Kidney capillary endothelial cell (primary cell): ENCODE results near the gene N4BP2.
"Not testable (repeated sequence)": the region's sequence is repeated elsewhere in the genome, so short reads cannot be mapped to it uniquely, and the experiment has no call there.

Source experiments
- DNase-seq: peaks from one replicate; pipeline ENCODE4 v3.0.0-alpha.2; 2018; ENCODE audit warnings: low spot score

Gene N4BP2

GRCh38 chr4:40087799-40088366, 31.2 kb downstream of the N4BP2 start:
- no peak for DNase-seq

GRCh38 chr4:40093400-40093799, 36.8 kb downstream of the N4BP2 start:
- DNase-seq: not testable (repeated sequence)

GRCh38 chr4:40099010-40099409, 42.4 kb downstream of the N4BP2 start:
- no peak for DNase-seq

GRCh38 chr4:40107150-40107549, 50.5 kb downstream of the N4BP2 start:
- not testable (repeated sequence) for DNase-seq

GRCh38 chr4:40112027-40112792, 55.6 kb downstream of the N4BP2 start:
- no peak for DNase-seq

- DNase-seq: no peak
These were observed 57.6 kb downstream of the N4BP2 start for GRCh38 chr4:40114206-40114605.

- no peak for DNase-seq
These were observed 62.2 kb downstream of the N4BP2 start for GRCh38 chr4:40118861-40119260.

GRCh38 chr4:40119344-40119743, 62.7 kb downstream of the N4BP2 start:
- no peak for DNase-seq

- peak; percentile 96 for DNase-seq
These were observed 64.9 kb downstream of the N4BP2 start for GRCh38 chr4:40121515-40121914.

- no peak for DNase-seq
These were observed 66.3 kb downstream of the N4BP2 start for GRCh38 chr4:40122941-40123340.

- no peak for DNase-seq
These were observed 68.0 kb downstream of the N4BP2 start for GRCh38 chr4:40124690-40125089.

- no peak for DNase-seq
These were observed 73.9 kb downstream of the N4BP2 start for GRCh38 chr4:40130401-40131036.

GRCh38 chr4:40132816-40133215, 76.2 kb downstream of the N4BP2 start:
- no peak for DNase-seq

GRCh38 chr4:40134206-40134917, 77.7 kb downstream of the N4BP2 start:
- no peak for DNase-seq

- not testable (repeated sequence) for DNase-seq
These were observed 79.6 kb downstream of the N4BP2 start for GRCh38 chr4:40136202-40136601.

- DNase-seq: no peak
These were observed 83.5 kb downstream of the N4BP2 start for GRCh38 chr4:40140196-40140595.

GRCh38 chr4:40140597-40140996, 83.9 kb downstream of the N4BP2 start:
- DNase-seq: not testable (repeated sequence)

GRCh38 chr4:40143926-40144508, 87.4 kb downstream of the N4BP2 start:
- DNase-seq: no peak

GRCh38 chr4:40144716-40145115, 88.1 kb downstream of the N4BP2 start:
- DNase-seq: no peak

- DNase-seq: not testable (repeated sequence)
These were observed 90.8 kb downstream of the N4BP2 start for GRCh38 chr4:40147490-40147889.

GRCh38 chr4:40149960-40150385, 93.3 kb downstream of the N4BP2 start:
- peak; percentile 64 for DNase-seq

- no peak for DNase-seq
These were observed 94.3 kb downstream of the N4BP2 start for GRCh38 chr4:40150932-40151331.
